Measurements from ENCODE around the gene ANKRD63.

GRCh38 chr15:40278026-40278425, 4.8 kb downstream of the ANKRD63 start:
- TF ChIP-seq ZNF274 (CRISPR knock-in tag; IDR thresholded peaks at IDR 0.05) (no peak), CTCF (CRISPR knock-in tag; IDR thresholded peaks at IDR 0.05) (no peak), ZNF318 (CRISPR knock-in tag; IDR thresholded peaks at IDR 0.05) (no peak), HOXA7 (CRISPR knock-in tag; IDR thresholded peaks at IDR 0.05) (no peak), MED13 (CRISPR knock-in tag; IDR thresholded peaks at IDR 0.05) (no peak), ZBTB49 (CRISPR knock-in tag; IDR thresholded peaks at IDR 0.05; ENCODE audit: borderline replicate concordance) (no peak), ARHGAP35 (CRISPR knock-in tag; IDR thresholded peaks at IDR 0.05; ENCODE audit: borderline replicate concordance) (no peak)
